Sigmoid colon (tissue), 4 donors: Measurements from ENCODE around the gene ODF4.

Experiments used
- EP300 ChIP-seq, 4 donors: sonication (generic); formaldehyde crosslinking; IDR thresholded peaks; one replicate each; pipeline ENCODE4 v1.6.1; 2017; ENCODE audit warnings: antibody characterized with exemption in 4 of 4
- TF ChIP-seq, protein P1 (sequence below), 4 experiments: fragments of 450-650 bp in 3 of 4; fragments of 200-600 bp in 1 of 4; IDR thresholded peaks; one replicate each; pipeline ENCODE4 v1.5.1; 2016 to 2019; ENCODE audit warnings: antibody characterized with exemption in 4 of 4, mild to moderate bottlenecking in 3 of 4, moderate library complexity in 2 of 4

DNA sequence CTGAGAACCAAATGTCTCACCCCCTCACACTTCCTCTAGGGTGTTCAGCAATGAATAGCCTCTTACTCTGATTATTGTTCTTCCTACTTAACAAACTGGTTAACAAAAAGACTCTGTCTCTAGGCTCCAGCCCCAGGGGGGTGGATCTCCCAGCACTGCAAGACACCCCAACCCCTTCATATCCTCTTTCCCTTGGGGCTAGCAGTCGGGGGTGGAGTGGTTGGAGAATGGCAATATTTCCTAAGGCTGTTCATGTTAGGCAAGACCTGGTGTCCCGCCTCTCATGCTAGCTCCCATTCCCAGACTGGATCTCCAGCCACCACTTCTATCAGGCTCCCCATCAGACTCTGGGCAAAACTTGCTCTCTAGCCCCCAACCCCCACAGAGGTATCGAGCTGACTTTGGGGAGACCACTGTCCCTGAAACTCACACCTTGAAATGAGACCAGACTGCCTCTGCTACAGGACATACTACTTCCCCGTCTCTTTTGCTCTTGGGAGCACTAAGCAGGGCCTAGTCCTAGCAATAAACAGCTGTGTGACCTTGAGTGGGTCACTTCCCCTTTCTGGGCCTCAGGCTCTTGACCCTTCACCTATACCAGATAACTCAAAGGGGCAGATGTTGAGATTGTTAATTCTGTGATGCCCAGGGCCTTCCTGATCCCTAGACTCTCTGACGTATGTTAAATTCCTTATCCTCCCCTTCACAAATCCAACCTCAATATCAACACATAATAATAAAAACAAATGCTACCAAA is 46.8 kb upstream of the ODF4 start:
- TF ChIP-seq, protein P1, sequence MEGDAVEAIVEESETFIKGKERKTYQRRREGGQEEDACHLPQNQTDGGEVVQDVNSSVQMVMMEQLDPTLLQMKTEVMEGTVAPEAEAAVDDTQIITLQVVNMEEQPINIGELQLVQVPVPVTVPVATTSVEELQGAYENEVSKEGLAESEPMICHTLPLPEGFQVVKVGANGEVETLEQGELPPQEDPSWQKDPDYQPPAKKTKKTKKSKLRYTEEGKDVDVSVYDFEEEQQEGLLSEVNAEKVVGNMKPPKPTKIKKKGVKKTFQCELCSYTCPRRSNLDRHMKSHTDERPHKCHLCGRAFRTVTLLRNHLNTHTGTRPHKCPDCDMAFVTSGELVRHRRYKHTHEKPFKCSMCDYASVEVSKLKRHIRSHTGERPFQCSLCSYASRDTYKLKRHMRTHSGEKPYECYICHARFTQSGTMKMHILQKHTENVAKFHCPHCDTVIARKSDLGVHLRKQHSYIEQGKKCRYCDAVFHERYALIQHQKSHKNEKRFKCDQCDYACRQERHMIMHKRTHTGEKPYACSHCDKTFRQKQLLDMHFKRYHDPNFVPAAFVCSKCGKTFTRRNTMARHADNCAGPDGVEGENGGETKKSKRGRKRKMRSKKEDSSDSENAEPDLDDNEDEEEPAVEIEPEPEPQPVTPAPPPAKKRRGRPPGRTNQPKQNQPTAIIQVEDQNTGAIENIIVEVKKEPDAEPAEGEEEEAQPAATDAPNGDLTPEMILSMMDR (IDR thresholded peaks at IDR 0.05), result no peak
- TF ChIP-seq EP300 (IDR thresholded peaks at IDR 0.05), result no peak
